Stimulated activated CD8-positive, alpha-beta memory T cell treated with anti-CD3 and anti-CD28 coated beads, Interleukin-7, amount 100 ng/mL, for 48 hours (primary cell): ENCODE results near the gene CPLX4.

Experiments
- DNase-seq, 2 donors: peaks; one replicate each; pipeline ENCODE4 v3.0.0-alpha.2; 2020; ENCODE audit warnings: low read depth in 1 of 2; ENCODE audit errors: extremely low read depth in 1 of 2

CPLX4 gene

GRCh38 chr18:59318460-59319050 lies at the start of gene CPLX4:
TSS of gene CPLX4 (minus strand) at chr18:59318649. CDS start at chr18:59318462, 187 bp downstream.
- DNase-seq, result no peak

- no peak for DNase-seq
Measured at GRCh38 chr18:59360381-59360780, 41.9 kb upstream of the CPLX4 start.

GRCh38 chr18:59359576-59359952 lies 41.1 kb upstream of the CPLX4 start:
- no peak for DNase-seq

DNA sequence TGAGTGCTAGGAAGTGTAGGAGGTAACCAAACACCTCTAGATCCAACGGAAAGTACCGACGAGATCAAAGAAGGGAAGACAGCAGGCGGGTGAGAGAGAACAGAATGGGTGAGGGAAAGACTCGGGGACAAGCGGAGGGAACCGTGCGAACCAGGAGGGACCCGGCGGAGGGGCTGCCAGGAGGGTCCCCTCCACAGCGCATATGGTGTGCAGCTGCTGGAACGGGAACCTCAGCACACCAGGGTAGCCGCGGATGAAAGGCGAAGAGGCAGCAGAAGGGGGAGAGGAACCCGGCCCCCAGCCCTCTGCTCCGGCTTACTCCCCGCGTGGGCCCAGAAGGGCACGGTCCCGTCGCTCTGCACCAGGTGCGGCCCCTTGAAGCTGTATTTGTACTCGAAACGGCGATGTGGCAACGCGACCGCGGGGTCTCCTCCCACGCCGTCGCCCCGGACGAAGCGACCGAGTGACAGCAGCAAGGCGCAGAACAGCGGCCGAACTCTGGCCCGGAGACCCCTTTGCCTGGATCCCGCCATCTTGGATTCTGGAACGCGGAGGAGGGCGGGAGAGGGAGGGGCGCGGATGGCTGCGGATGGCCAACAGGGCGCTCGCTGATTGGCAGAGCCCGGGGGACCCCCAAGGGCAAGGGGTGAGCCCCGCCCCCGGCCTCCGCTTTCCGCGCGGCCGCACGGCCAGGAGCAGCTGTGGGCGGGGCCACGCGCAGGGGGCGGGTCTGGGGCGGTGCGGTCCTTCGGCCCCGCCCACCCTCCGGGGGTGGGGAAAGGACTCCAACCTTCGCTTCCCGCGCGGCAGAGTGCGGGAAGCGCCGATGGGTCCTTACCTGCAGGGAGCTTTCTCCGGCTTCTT lies 40.5 kb upstream of the CPLX4 start, which contains the start of gene LMAN1:
LMAN1 (minus strand) TSS at position 554 of the 864 bp plus-strand sequence; CDS start at position 533, 21 bp downstream.
- DNase-seq, result peak; percentile 92

DNA sequence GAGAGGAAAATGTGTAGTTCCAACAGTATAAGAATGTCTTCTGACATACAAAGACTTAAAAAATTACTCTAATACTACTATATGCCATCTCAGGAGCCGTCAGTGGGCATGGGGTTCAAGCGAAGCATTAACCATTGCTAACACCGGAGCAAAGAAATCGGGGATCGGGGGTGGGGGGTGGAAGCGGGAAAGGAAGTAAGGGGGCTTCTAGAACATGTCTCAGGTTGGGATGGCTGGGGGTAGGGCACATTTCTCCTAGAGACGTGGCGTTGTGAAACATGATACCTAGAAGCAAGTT lies 39.9 kb upstream of the CPLX4 start:
- DNase-seq, result peak in 1 of 2 donors; percentile 20

DNA sequence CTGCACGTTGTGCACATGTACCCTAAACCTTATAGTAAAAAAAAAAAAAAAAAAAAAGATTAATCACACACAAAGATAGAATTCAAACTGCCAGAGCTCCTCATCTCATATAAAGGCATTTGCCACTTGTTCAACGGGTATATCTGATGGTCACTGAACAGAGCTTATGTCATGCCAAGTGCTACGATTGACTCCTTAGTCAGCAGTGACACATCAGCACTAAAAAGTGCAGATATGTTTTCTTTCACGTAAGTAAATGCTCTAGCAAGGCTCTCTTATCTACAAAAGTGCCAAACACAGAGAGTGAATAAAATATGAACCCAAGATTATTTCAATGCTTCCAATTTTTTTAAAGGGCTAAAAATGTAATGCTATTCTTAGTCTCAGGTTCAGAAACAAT lies 39.5 kb upstream of the CPLX4 start:
- DNase-seq, result no peak

DNA sequence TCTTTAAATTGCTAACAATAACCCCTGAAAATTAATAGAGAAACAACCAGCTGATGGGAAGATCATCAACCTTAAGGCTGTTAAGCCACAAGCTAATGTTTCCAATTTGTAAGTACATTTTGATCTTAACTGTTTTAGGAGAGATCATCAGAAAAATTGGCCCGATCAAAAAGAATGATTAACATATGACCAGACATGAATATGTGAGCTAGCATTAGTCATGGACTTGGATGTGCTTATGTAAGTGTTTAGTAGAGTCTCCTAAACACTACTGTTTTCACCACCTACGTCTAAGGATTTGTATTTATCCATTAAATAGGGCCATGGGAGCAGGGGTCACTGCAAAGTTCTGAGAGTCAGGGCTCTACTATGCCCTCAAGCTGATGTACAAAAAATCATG lies 36.3 kb upstream of the CPLX4 start:
- DNase-seq, result no peak

GRCh38 chr18:59353079-59353680 lies 34.7 kb upstream of the CPLX4 start:
- no peak for DNase-seq

- no peak for DNase-seq
Measured at GRCh38 chr18:59352250-59352855, 33.9 kb upstream of the CPLX4 start.

DNA sequence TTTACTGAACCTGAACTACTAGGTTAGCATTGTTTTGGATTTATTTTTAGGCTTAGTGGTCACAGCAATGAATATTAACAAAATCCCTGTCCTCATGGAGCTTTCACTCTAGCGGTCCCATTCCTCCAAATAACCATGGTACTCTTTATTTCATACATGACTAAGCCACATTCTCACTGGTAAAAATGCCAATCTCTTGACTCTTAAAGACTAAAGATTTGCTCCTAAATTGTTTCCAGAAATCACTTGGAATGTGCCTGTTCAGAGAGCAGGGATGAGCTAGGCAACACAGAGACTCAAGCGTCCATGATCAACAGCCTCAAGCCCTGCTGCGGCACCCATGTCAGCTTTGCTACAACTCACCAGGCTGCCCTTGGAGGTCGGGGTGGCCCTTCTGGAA lies 27.1 kb upstream of the CPLX4 start:
- DNase-seq, result no peak

- DNase-seq, result no peak
Measured at GRCh38 chr18:59344996-59345395, 26.5 kb upstream of the CPLX4 start.

DNA sequence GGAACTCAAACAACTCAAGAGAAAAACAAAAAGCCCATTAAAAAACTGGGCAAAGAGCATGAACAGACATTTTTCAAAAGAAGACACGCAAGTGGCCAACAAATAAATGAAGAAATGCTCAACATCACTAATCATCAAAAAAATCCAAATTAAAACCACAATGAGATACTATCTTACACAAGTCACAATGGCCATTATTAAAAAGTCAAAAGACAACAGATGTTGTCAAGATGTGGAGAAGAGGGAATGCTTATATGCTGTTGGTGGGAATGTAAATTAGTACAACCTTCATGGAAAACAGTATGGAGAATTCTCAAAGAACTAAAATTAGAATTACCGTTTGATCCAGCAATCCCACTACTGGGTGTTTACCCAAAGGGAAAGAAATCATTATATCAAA lies 25.5 kb upstream of the CPLX4 start:
- DNase-seq, result no peak

DNA sequence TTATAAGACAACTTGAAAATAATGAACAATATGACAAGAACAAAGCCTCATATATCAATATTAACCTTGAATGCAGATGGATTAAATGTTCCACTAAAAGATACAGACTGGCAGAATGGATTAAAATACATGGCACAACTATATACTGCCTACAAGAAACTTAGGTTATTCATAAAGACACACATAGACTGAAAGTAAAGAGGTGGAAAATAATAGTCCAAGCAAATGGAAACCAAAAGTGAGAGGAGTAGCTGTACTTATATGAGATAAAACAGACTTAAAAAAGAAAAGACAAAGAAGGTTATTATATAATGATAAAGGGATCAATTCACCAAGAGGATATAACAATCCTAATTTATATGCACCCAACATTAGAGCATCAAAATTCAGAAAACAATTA lies 22.4 kb upstream of the CPLX4 start:
- DNase-seq, result no peak

DNA sequence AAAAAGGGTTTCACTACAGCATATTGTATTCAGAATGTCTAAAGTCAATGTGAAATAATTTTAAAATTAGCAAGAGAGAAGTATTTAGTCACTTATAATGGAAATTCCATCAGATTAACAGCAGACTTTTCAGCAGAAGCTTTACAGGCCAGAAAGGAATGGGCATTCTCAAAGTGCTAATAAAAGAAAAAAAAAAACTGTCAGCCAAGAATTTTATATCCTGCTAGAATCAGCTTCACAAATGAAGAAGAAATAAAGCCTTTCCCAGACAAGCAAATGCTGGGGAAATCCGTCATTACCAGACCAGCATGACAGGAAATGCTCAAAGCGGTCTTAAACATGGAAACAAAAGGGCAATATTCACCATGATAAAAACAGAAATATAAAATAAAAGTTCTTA lies 21.9 kb upstream of the CPLX4 start:
- no peak for DNase-seq

GRCh38 chr18:59332986-59333385 lies 14.5 kb upstream of the CPLX4 start:
- DNase-seq, result no peak

DNA sequence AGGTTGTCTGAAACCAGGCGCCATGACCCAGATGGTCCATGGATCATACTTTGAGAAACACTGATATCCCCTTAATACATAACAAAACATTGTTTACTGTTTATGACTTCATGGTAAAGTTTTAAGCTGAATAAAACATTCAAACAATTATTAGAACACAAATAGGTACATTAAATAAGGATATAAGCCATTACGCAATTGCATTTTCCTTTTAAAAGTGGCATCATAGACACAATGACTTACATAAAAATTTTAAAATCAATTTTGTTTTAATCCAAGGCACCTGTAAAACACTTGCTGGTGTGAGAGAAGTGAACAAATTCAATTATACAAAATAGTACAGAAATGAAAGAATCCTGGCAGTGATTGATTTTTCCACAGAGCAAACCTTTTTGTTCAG lies 10.2 kb upstream of the CPLX4 start:
- DNase-seq, result no peak

- no peak for DNase-seq
Measured at GRCh38 chr18:59325965-59326364, 7.5 kb upstream of the CPLX4 start.

- no peak for DNase-seq
Measured at GRCh38 chr18:59324623-59324971, 6.1 kb upstream of the CPLX4 start.

GRCh38 chr18:59323931-59324622 lies 5.6 kb upstream of the CPLX4 start:
- no peak for DNase-seq

DNA sequence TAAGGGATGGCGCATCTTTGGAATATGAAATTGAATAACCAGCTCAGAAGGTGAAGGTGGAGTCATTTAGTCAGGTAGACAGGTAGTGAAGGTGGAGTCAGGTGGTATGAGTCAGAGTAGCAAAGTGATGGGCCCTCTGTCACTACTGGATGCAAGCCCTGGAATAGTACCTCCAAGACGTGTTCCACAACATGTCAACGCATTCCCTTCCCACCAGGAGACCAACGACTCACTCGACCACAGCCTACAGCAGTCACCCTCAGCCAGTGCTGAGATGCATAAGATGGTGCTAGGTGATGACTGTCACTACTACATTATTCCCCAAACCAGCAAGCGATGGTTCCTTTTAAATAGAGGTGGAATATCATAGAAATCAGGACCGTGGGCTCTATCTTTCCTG lies 6.8 kb downstream of the CPLX4 start:
- DNase-seq, result no peak

- DNase-seq, result no peak
Measured at GRCh38 chr18:59308938-59309260, 9.6 kb downstream of the CPLX4 start.
